HG03135 (cell line): ENCODE data around the gene APOO.
A peak's percentile ranks its signal among the peaks of the same experiment; 100 is the strongest.

Experiments
- ATAC-seq: cut with Tn5 transposase; IDR thresholded peaks from one replicate; pipeline ENCODE4 v1.9.1; 2021; ENCODE audit warnings: mild to moderate bottlenecking, moderate library complexity; ENCODE audit not compliant: unreplicated experiment

APOO gene

GRCh38 chrX:23907498-23908218, at the start of gene APOO, which contains the start of gene CXorf58:
TSS of gene APOO (minus strand) at chrX:23907938. CDS start at chrX:23907702, 236 bp downstream.
TSS of gene CXorf58 (plus strand) at chrX:23908006. CDS start at chrX:23910303, 2,297 bp downstream.
- peak; percentile 88 for ATAC-seq

GRCh38 chrX:23954396-23954795, 46.7 kb upstream of the APOO start:
- ATAC-seq: no peak

- no peak for ATAC-seq
Measured at GRCh38 chrX:23953908-23954269, 46.2 kb upstream of the APOO start.

GRCh38 chrX:23952984-23953907, 45.5 kb upstream of the APOO start:
- ATAC-seq: peak; percentile 96

GRCh38 chrX:23952391-23952790, 44.7 kb upstream of the APOO start:
- no peak for ATAC-seq

GRCh38 chrX:23945206-23945605, 37.5 kb upstream of the APOO start:
- no peak for ATAC-seq

- ATAC-seq: no peak
Measured at GRCh38 chrX:23944234-23944633, 36.5 kb upstream of the APOO start.

GRCh38 chrX:23939203-23939602, 31.5 kb upstream of the APOO start:
- no peak for ATAC-seq

GRCh38 chrX:23938690-23939089, 31.0 kb upstream of the APOO start:
- no peak for ATAC-seq

- ATAC-seq: no peak
Measured at GRCh38 chrX:23937100-23937499, 29.4 kb upstream of the APOO start.

- ATAC-seq: no peak
Measured at GRCh38 chrX:23936180-23936579, 28.4 kb upstream of the APOO start.

GRCh38 chrX:23935106-23935505, 27.4 kb upstream of the APOO start:
- ATAC-seq: no peak

GRCh38 chrX:23932046-23932445, 24.3 kb upstream of the APOO start:
- ATAC-seq: no peak

GRCh38 chrX:23930894-23931604, 23.3 kb upstream of the APOO start:
- ATAC-seq: no peak

- no peak for ATAC-seq
Measured at GRCh38 chrX:23926015-23926414, 18.3 kb upstream of the APOO start.

GRCh38 chrX:23919706-23920320, 12.1 kb upstream of the APOO start:
- no peak for ATAC-seq

GRCh38 chrX:23919148-23919547, 11.4 kb upstream of the APOO start:
- ATAC-seq: no peak

- no peak for ATAC-seq
Measured at GRCh38 chrX:23911126-23911835, 3.5 kb upstream of the APOO start.

- ATAC-seq: no peak
Measured at GRCh38 chrX:23908219-23909004, 674 bp upstream of the APOO start.

GRCh38 chrX:23907111-23907497, 634 bp downstream of the APOO start:
- peak; percentile 6 for ATAC-seq
